SK-N-SH treated with all-trans-retinoic acid at 6 μM for 48 hours (cell line): ENCODE results near the gene GALNT7.

Experiments used
- ATAC-seq: fragments of 200-7000 bp; cut with Tn5 transposase; 3 replicates; pipeline ENCODE4 v1.9.1; 2020; ENCODE audit warnings: mild to moderate bottlenecking, moderate library complexity
- ARNTL ChIP-seq: fragments of 450-650 bp; formaldehyde crosslinking; IDR thresholded peaks from 2 replicates; pipeline ENCODE4 v1.5.0; 2020; ENCODE audit warnings: low read depth, mild to moderate bottlenecking, moderate library complexity, borderline replicate concordance
- BACH2 ChIP-seq: fragments of 250-450 bp; sonication (Bioruptor Pico); IDR thresholded peaks from 2 replicates; pipeline ENCODE4 v1.9.0; 2021; ENCODE audit warnings: mild to moderate bottlenecking, borderline replicate concordance
- CREB5 ChIP-seq: fragments of 250-450 bp; sonication (Bioruptor Pico); IDR thresholded peaks from 2 replicates; pipeline ENCODE4 v1.5.1; 2020; ENCODE audit warnings: low read depth, mild to moderate bottlenecking, moderate library complexity
- CSDC2 ChIP-seq: fragments of 250-450 bp; sonication (Bioruptor Pico); IDR thresholded peaks from 2 replicates; pipeline ENCODE4 v1.5.0; 2020; ENCODE audit warnings: mild to moderate bottlenecking, moderate library complexity
- CSRNP3 ChIP-seq: fragments of 250-450 bp; sonication (Bioruptor Pico); IDR thresholded peaks from 2 replicates; pipeline ENCODE4 v1.5.1; 2021; ENCODE audit warnings: mild to moderate bottlenecking, moderate library complexity
- ESRRG ChIP-seq: fragments of 250-450 bp; sonication (Bioruptor Pico); IDR thresholded peaks from 2 replicates; pipeline ENCODE4 v1.6.1; 2021; ENCODE audit warnings: mild to moderate bottlenecking
- ISL1 ChIP-seq: fragments of 250-450 bp; sonication (Bioruptor Pico); IDR thresholded peaks from 2 replicates; pipeline ENCODE4 v2.1.2; 2022; ENCODE audit warnings: mild to moderate bottlenecking, moderate library complexity
- POU6F1 ChIP-seq: fragments of 250-450 bp; sonication (Bioruptor Pico); IDR thresholded peaks from 2 replicates; pipeline ENCODE4 v1.8.0; 2021; ENCODE audit warnings: low read depth, mild to moderate bottlenecking, moderate library complexity, borderline replicate concordance
- RARB ChIP-seq: fragments of 250-450 bp; sonication (Bioruptor Pico); IDR thresholded peaks from 2 replicates; pipeline ENCODE4 v1.8.0; 2021; ENCODE audit warnings: mild to moderate bottlenecking, moderate library complexity
- TCF4 ChIP-seq: fragments of 250-450 bp; sonication (Bioruptor Pico); IDR thresholded peaks from 2 replicates; pipeline ENCODE4 v1.8.0; 2021; ENCODE audit warnings: mild to moderate bottlenecking, moderate library complexity, borderline replicate concordance
- TOX ChIP-seq: fragments of 250-450 bp; sonication (Bioruptor Pico); IDR thresholded peaks from 2 replicates; pipeline ENCODE4 v1.8.0; 2021; ENCODE audit warnings: mild to moderate bottlenecking, moderate library complexity, borderline replicate concordance
- ZC3H10 ChIP-seq: fragments of 250-450 bp; sonication (Bioruptor Pico); IDR thresholded peaks from 2 replicates; pipeline ENCODE4 v1.5.1; 2021; ENCODE audit warnings: mild to moderate bottlenecking, moderate library complexity
- ZFP3 ChIP-seq: fragments of 250-450 bp; sonication (Bioruptor Pico); IDR thresholded peaks from 2 replicates; pipeline ENCODE4 v1.5.0; 2020; ENCODE audit warnings: mild to moderate bottlenecking, moderate library complexity
- ZFP30 ChIP-seq: fragments of 450-650 bp; formaldehyde crosslinking; IDR thresholded peaks from 2 replicates; pipeline ENCODE4 v1.5.0; 2022; ENCODE audit warnings: mild to moderate bottlenecking, moderate library complexity
- ZNF565 ChIP-seq: fragments of 450-650 bp; formaldehyde crosslinking; conservative IDR thresholded peaks from 2 replicates; pipeline ENCODE4 v1.5.0; 2020; ENCODE audit warnings: low read depth, mild to moderate bottlenecking, moderate library complexity
- ZNF8 ChIP-seq: fragments of 450-650 bp; formaldehyde crosslinking; IDR thresholded peaks from 2 replicates; pipeline ENCODE4 v1.5.0; 2020; ENCODE audit warnings: mild to moderate bottlenecking, moderate library complexity
- TF ChIP-seq, protein P1 (sequence below): fragments of 250-450 bp; sonication (Bioruptor Pico); IDR thresholded peaks from 2 replicates; pipeline ENCODE4 v1.8.0; 2020; ENCODE audit warnings: mild to moderate bottlenecking, moderate library complexity, borderline replicate concordance

GALNT7 gene

GRCh38 chr4:173187732-173188131 is 19.1 kb downstream of the GALNT7 start:
- TF ChIP-seq ARNTL (CRISPR knock-in tag) (no peak), ZFP3 (CRISPR knock-in tag) (no peak), CREB5 (CRISPR knock-in tag) (no peak), TCF4 (CRISPR knock-in tag) (no peak), ESRRG (CRISPR knock-in tag) (no peak), ZC3H10 (CRISPR knock-in tag) (no peak), ZFP30 (CRISPR knock-in tag) (no peak), CSDC2 (CRISPR knock-in tag) (no peak), POU6F1 (no peak)
- TF ChIP-seq, all 23 proteins: peak for 0
- ATAC-seq = no peak; the same call in 2 of the 3 replicates

GRCh38 chr4:173188648-173189047 is 20.0 kb downstream of the GALNT7 start:
- ATAC-seq = no peak
- TF ChIP-seq ZFP30 (CRISPR knock-in tag) (no peak), ZFP3 (CRISPR knock-in tag) (no peak), POU6F1 (no peak), CSRNP3 (CRISPR knock-in tag) (no peak), BACH2 (CRISPR knock-in tag) (no peak), CREB5 (CRISPR knock-in tag) (no peak), TCF4 (CRISPR knock-in tag) (no peak), ZNF8 (no peak), ISL1 (CRISPR knock-in tag) (no peak), RARB (CRISPR knock-in tag) (no peak), ESRRG (CRISPR knock-in tag) (no peak), TOX (CRISPR knock-in tag) (no peak), ZC3H10 (CRISPR knock-in tag) (no peak), ZNF565 (CRISPR knock-in tag) (no peak)
- TF ChIP-seq, protein P1, sequence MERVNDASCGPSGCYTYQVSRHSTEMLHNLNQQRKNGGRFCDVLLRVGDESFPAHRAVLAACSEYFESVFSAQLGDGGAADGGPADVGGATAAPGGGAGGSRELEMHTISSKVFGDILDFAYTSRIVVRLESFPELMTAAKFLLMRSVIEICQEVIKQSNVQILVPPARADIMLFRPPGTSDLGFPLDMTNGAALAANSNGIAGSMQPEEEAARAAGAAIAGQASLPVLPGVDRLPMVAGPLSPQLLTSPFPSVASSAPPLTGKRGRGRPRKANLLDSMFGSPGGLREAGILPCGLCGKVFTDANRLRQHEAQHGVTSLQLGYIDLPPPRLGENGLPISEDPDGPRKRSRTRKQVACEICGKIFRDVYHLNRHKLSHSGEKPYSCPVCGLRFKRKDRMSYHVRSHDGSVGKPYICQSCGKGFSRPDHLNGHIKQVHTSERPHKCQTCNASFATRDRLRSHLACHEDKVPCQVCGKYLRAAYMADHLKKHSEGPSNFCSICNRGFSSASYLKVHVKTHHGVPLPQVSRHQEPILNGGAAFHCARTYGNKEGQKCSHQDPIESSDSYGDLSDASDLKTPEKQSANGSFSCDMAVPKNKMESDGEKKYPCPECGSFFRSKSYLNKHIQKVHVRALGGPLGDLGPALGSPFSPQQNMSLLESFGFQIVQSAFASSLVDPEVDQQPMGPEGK (CRISPR knock-in tag) = no peak

GRCh38 chr4:173189117-173189693 is 20.6 kb downstream of the GALNT7 start:
- TF ChIP-seq CSRNP3 (CRISPR knock-in tag) (no peak), ISL1 (CRISPR knock-in tag) (peak; percentile 85), BACH2 (CRISPR knock-in tag) (no peak), ZC3H10 (CRISPR knock-in tag) (peak; percentile 62; the same call in 1 of the 2 replicates)
- TF ChIP-seq, protein P1 (CRISPR knock-in tag) = no peak
- TF ChIP-seq, all 23 proteins: peak for 2
- peak; percentile 84 for ATAC-seq
